ENCODE measurements around the gene HRG.
"Not testable (repeated sequence)": the region's sequence is repeated elsewhere in the genome, so short reads cannot be mapped to it uniquely, and the experiment has no call there.

Gene HRG, protein sequence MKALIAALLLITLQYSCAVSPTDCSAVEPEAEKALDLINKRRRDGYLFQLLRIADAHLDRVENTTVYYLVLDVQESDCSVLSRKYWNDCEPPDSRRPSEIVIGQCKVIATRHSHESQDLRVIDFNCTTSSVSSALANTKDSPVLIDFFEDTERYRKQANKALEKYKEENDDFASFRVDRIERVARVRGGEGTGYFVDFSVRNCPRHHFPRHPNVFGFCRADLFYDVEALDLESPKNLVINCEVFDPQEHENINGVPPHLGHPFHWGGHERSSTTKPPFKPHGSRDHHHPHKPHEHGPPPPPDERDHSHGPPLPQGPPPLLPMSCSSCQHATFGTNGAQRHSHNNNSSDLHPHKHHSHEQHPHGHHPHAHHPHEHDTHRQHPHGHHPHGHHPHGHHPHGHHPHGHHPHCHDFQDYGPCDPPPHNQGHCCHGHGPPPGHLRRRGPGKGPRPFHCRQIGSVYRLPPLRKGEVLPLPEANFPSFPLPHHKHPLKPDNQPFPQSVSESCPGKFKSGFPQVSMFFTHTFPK
- total RNA-seq = 0 to 0.09 reads per million in 2 experiments

- DNase-seq (ENCODE audit: low read depth) = no peak
These were observed at the start of gene HRG for GRCh38 chr3:186665625-186666188. Gene HRG (plus strand): TSS chr3:186666014. CDS start chr3:186666032, 18 bp downstream.

- DNase-seq (ENCODE audit: low read depth) = no peak
These were observed 49.6 kb upstream of the HRG start for GRCh38 chr3:186616299-186616617.

DNA sequence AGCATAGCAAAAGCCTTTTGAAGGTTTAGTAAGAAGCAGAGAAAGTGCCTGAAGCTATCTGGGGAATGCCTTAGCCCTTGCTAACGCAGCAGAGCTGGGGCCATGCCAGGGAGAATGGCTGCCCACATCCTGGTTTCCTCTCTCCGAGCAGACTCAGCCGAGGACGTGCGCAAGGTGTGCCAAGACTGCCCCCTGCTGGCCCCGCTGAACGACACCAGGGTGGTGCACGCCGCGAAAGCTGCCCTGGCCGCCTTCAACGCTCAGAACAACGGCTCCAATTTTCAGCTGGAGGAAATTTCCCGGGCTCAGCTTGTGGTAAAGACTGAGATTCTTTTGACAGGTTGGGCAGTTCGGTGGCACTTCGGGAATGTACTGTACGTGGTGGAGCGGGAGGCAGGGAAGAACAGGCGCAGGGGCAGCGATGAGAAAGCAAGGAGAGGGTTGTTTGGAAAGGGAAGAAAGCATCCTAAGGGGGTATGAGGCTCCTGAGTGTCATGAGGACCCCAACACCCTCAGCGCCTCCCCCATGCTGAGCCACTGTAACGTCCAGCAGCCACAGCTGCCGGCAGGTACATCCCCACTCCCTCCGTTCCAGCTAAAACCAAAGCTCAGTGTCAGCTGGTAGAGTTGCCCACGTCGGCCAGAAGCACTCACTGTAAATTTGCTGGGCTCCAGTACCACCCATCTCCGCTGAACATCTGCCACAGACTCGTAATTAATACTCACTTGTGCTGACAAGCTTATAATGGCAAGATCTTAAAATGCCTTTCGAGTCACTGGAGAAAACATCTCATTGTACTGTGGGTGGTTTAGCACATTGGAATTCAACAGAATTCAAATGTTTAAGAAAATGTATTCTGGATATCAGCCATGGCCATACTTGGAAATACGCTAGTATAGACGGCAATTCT is 48.5 kb upstream of the HRG start:
- peak; percentile 70 for DNase-seq (ENCODE audit: low read depth)

DNA sequence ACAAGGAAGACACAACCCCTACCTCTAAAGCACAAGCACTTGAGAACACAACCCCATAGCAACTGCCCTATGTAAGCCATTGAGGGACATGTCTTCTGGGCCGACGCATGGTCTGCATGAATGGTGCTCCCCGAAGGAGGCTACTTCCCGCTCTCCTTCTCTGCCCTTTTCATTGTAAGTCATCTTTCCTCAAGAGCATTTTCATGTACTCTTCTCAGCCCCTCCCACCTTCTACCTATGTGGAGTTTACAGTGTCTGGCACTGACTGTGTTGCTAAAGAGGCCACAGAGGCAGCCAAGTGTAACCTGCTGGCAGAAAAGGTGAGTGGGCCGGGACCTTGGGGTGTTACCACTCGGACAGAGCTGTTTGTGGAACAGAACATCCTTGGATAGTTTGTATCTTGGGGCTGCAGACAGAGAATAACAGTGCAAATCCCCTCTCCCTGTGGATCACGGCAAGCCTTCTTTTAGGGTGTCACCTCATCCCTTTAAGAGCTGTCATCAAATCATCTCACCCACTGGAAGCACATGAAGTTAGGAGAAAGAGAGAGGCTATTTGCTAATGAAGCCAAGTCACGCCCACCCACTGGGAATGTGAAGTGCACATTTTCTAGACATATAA is 47.4 kb upstream of the HRG start:
- no peak for DNase-seq (ENCODE audit: low read depth)

- no peak for DNase-seq (ENCODE audit: low read depth)
These were observed 46.0 kb upstream of the HRG start for GRCh38 chr3:186619787-186620212.

- DNase-seq (ENCODE audit: low read depth) = no peak
These were observed 45.4 kb upstream of the HRG start for GRCh38 chr3:186620213-186621092.

DNA sequence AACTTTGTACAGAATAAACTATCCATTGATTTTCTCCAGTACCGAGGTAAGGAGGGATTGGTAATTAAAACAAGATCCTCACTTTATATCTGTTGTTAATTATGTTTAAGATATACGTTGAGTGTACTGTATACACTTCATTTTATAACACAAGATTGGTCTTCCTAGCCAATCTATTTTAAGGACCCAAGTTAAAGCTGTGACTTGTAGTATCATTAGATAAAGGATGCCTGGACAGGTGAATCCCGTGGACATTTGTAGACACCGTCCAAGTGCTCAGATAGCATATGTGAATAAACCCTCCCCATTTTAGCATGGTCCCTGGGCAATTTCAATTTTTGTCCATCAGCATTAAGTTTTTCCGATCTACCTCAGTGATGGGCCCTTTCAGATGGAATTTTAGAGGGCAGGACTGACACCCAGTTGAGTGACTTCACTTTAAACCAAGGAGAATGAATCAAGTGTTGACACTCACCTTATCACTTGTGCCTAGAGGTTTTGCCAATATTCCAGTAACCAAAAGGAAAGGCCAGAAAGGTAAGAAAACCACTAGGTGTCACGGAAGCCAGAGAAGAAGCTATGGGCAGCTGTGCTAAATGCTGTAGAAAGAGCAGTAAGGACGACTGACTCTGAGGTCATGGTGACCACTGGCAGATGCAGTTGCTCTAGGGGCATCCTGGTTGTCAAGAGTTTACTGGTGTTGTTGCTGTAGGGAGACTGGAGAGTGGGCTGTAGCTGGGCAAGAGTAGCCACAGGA is 43.7 kb upstream of the HRG start:
- no peak for DNase-seq (ENCODE audit: low read depth)

DNA sequence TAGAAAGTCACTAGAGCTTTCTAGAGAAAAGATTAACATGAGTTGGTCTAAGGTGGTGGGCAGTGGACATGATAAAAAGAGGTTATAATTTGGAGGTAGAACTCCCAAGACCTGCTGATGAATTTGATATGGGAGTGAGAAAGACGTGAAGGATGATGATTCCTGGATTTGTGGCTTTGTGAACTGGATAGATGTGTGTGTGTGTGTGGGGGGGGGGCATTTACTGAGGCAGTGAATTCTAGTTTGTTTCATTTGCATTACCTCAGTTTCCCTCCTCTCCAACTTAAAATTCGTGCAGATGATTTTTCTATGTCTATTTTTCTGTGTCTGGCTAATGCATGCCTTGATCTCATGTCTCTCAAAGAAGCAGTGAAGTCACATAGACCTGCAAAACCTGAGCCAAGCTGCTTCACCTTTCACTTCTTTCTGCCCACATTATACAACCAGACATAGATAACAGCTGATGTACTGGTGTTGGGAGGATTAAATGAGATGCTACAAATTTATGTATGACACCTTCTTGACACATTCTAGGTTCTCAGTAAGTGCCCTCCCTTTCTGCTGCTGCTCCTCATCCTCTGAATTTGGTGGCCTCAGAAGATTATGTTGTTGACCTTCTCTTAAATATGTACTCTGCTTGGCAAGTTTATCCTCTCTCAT is 43.0 kb upstream of the HRG start:
- DNase-seq (ENCODE audit: low read depth) = no peak

DNA sequence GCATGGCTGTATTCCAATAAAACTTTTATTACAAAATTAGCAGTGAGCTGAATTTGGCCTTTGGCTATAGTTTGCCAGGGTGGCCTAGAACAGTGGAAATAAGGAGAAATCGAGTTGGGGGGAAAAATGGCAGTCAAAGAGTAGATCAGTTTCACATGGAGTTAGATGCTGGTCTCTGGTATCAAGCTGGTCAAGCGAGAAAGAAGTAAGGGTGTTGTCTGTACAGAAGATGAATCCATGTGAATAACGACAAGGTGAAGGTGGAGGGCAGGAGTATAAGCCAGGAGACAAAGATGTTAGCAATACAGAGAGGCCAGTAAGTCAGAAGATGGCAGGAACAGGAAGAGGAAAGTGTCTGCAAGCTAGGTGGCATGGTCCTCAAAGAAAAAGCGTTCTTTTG is 41.2 kb upstream of the HRG start:
- DNase-seq (ENCODE audit: low read depth) = no peak

- DNase-seq (ENCODE audit: low read depth) = no peak
These were observed 40.2 kb upstream of the HRG start for GRCh38 chr3:186625600-186626042.

DNA sequence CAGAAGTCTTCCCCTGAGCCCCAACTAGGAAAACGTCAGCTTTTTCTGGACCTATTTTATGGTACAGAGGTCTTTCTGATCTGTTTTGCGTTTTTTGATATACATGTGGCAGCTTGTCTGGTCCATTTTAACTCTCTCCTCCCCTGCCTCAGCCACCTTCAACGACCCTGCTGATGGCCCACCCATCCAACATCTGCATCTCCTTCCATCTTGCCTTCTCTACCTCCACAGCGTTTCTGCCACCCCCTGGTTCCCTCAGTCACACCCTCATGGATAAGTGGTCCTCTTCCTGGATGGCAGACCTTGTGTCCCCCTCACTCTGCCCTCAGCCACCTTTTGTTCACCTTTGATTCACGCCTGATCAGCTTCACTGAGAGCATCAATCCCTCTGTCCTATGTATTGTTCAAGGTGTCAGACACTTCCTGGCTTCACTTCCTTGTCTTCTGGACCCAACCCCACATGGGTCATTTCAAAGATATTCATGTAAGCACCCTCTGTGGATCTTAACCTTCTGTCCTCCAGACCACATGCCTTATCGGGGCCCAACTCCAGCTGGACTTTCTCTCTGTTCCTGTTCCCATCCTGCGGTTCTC is 39.5 kb upstream of the HRG start:
- no peak for DNase-seq (ENCODE audit: low read depth)

GRCh38 chr3:186627852-186628414 is 37.9 kb upstream of the HRG start:
- no peak for DNase-seq (ENCODE audit: low read depth)

DNA sequence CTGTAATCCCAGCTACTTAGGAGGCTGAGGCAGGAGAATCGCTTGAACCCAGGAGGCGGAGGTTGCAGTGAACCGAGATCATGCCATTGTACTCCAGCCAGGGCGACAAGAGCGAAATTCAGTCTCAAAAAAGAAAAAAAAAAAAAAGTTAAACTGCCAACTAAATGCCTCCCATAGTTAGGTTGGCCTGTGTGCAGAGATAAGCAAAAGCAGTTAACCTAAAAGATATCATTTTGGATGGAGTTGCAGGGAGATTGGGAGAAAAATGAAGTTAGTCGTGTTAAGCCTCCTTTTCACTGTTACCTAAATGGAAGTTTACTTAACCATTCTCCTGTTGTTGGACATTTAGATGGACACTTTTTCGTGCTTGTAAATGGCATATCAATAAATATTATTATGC is 37.1 kb upstream of the HRG start:
- no peak for DNase-seq (ENCODE audit: low read depth)

DNA sequence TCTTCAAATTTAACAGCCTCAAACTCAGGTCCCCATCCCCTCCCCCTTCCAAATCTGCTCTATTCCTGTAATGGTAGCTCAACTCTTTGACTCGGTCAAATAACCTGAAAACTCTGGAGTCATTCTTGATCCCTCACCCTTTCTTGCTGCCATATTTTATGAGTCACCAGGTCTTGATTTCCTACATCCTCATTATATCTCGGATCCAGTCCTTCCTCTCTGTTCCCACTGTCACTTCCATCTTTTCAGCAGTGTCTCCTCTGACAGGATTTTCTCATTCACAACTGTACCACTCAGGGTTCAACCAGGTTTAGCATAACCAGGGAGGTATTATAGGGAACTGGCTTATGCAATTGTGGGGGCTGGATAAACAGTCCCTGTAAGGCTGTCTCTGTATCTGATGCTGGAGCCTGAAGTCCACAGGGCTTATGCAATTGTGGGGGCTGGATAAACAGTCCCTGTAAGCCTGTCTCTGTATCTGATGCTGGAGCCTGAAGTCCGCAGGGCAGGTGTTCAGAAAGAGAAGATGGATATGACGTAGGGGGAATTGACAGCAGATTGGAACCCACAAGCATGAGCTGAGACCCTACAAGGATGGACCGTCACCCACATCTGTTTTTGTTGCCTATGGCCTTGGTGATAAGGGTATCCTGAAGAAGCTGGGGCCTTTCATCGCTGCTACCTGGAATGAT is 34.7 kb upstream of the HRG start:
- DNase-seq (ENCODE audit: low read depth) = no peak

- DNase-seq (ENCODE audit: low read depth) = no peak
These were observed 32.3 kb upstream of the HRG start for GRCh38 chr3:186633481-186633880.

DNA sequence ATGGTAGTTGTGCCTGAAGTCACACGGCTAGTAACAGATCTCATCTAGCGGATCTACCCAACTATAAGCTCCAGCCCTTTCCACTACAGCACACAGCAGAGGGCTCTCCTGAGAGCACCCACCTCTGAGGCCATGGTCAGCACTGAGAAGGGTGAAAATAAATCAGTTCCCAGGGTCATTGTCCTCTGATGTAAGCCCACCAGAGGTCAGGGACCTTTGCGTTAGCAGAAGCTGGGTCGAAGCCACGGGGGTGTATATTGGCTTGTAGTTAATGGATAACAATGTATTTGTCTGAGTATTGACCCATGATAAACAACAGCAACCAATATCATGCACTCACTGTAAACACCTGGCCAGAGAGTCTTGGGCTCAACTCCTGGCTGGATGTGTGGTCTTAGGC is 31.6 kb upstream of the HRG start:
- not testable (repeated sequence) for DNase-seq (ENCODE audit: low read depth)

GRCh38 chr3:186635532-186635931 is 30.3 kb upstream of the HRG start:
- no peak for DNase-seq (ENCODE audit: low read depth)

DNA sequence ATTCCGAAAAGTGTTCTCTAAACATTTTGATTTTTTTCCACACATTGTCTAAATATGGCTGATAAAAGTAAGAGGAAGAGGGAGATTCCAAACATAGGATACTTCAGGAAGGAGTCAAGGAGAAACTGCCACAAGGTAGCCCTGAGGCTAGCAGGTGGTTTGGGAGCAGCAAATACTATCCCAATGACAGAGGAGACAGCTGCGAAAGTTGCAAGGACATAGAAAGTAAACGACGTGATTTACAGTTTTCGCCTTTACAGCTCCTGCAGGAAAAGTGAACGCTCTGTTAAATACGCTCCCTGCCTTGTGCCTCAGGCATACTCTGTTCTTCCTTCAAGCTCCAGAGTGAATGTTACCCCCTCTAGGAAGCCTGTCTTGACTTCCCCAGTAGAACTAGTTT is 29.3 kb upstream of the HRG start:
- no peak for DNase-seq (ENCODE audit: low read depth)
